DOHH2 (cell line): ENCODE results near the gene NRXN3.
A peak's percentile ranks its signal among the peaks of the same experiment; 100 is the strongest.

Experiments used
- H3F3A ChIP-seq: fragments of 200-600 bp; sonication (generic), shearing (Covaris generic); 2 replicates; pipeline ENCODE4 v1.6.0; 2016; ENCODE audit warnings: antibody characterized with exemption, mild to moderate bottlenecking; ENCODE audit not compliant: control insufficient read depth, insufficient read depth
- H3K27ac ChIP-seq: fragments of 200-600 bp; sonication (generic); 2 replicates; pipeline ENCODE4 v1.5.1; 2014; ENCODE audit warnings: low read depth, mild to moderate bottlenecking, low read length, moderate library complexity
- H3K27me3 ChIP-seq: fragments of 200-600 bp; sonication (generic); 2 replicates; pipeline ENCODE4 v1.6.1; 2014; ENCODE audit warnings: mild to moderate bottlenecking, low read length, mixed read lengths; ENCODE audit not compliant: control insufficient read depth
- H3K36me3 ChIP-seq: fragments of 200-600 bp; sonication (generic); 2 replicates; pipeline ENCODE4 v1.6.1; 2014; ENCODE audit warnings: mild to moderate bottlenecking, low read length, moderate library complexity, mixed read lengths; ENCODE audit not compliant: control insufficient read depth
- H3K4me1 ChIP-seq: fragments of 200-600 bp; sonication (generic); 2 replicates; pipeline ENCODE4 v1.6.1; 2014; ENCODE audit warnings: mild to moderate bottlenecking, low read length, mixed read lengths; ENCODE audit not compliant: control insufficient read depth
- H3K4me2 ChIP-seq: fragments of 200-600 bp; sonication (generic); 2 replicates; pipeline ENCODE4 v1.6.0; 2014; ENCODE audit warnings: mild to moderate bottlenecking, low read length, moderate library complexity
- H3K4me3 ChIP-seq: fragments of 200-600 bp; sonication (generic); 2 replicates; pipeline ENCODE4 v1.5.1; 2014; ENCODE audit warnings: mild to moderate bottlenecking, low read length, mixed read lengths
- H3K79me2 ChIP-seq: fragments of 200-600 bp; sonication (generic); 2 replicates; pipeline ENCODE4 v1.6.1; 2014; ENCODE audit warnings: mild to moderate bottlenecking, low read length, mixed read lengths; ENCODE audit not compliant: control insufficient read depth
- H3K9me2 ChIP-seq: fragments of 200-600 bp; sonication (generic); replicated peaks from 2 replicates; pipeline ENCODE4 v1.6.1; 2014; ENCODE audit warnings: mild to moderate bottlenecking, low read length, mixed read lengths; ENCODE audit not compliant: control insufficient read depth
- H3K9me3 ChIP-seq: fragments of 200-600 bp; sonication (generic); 2 replicates; pipeline ENCODE4 v1.6.1; 2014; ENCODE audit warnings: antibody characterized with exemption, low read length, mixed read lengths; ENCODE audit not compliant: control insufficient read depth, insufficient read depth
- H4K20me1 ChIP-seq: fragments of 200-600 bp; sonication (generic); 2 replicates; pipeline ENCODE4 v1.6.0; 2014; ENCODE audit warnings: low read depth, mild to moderate bottlenecking, antibody characterized with exemption, low read length, moderate library complexity; ENCODE audit not compliant: control insufficient read depth, insufficient read depth
- EZH2phosphoT487 ChIP-seq: fragments of 200-600 bp; sonication (generic); IDR thresholded peaks from 2 replicates; pipeline ENCODE4 v1.6.1; 2017; ENCODE audit warnings: borderline replicate concordance, mild to moderate bottlenecking, antibody characterized with exemption, low read length, moderate library complexity, mixed read lengths
- TF ChIP-seq, protein P1 (sequence below): fragments of 200-600 bp; sonication (generic); IDR thresholded peaks from one replicate; pipeline ENCODE4 v1.5.1; 2014; ENCODE audit warnings: antibody characterized with exemption, mild to moderate bottlenecking, low read depth, low read length; ENCODE audit not compliant: poor library complexity, severe bottlenecking

The NRXN3 gene

DNA sequence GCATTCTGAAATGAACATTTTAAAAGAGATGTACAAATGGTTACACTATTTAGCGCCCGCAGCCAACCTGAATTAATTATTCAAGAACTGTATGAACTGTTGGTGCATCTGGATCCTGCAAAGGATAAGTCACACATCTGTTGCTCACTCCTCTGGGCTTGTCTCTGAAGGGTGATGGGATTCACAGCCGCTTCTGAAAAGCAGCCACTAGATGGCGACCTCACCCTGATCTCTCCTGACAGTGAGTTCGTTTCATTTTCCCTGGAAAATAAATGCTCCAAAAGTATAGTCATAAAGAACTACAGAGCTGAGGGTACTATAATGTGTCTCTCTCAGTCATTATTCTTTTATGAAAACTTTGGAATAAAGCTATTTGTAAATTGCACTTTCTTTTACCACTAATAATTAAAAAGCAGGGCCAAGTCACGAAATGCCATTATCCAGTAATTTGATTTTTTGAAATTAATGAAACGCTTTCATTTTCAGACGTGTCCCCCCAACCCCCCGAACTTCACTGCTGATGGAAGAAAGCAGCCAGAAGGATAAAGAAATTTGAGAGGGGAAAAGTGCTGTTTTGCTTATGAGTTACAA, 789.6 kb downstream of the NRXN3 start:
- TF ChIP-seq, protein P1, sequence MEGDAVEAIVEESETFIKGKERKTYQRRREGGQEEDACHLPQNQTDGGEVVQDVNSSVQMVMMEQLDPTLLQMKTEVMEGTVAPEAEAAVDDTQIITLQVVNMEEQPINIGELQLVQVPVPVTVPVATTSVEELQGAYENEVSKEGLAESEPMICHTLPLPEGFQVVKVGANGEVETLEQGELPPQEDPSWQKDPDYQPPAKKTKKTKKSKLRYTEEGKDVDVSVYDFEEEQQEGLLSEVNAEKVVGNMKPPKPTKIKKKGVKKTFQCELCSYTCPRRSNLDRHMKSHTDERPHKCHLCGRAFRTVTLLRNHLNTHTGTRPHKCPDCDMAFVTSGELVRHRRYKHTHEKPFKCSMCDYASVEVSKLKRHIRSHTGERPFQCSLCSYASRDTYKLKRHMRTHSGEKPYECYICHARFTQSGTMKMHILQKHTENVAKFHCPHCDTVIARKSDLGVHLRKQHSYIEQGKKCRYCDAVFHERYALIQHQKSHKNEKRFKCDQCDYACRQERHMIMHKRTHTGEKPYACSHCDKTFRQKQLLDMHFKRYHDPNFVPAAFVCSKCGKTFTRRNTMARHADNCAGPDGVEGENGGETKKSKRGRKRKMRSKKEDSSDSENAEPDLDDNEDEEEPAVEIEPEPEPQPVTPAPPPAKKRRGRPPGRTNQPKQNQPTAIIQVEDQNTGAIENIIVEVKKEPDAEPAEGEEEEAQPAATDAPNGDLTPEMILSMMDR: peak; percentile 85
- no peak for TF ChIP-seq EZH2phosphoT487
- H3K4me2 ChIP-seq: no peak overlapping the region
- H3F3A ChIP-seq: no peaks in the 10 kb centered on the region
- H3K27me3 ChIP-seq: 0 out of 2 replicates have a peak, but pooled peaks cover 3% of the 10 kb centered on the region
- no peaks in the 10 kb centered on the region for H3K36me3 ChIP-seq
- no peaks in the 10 kb centered on the region for H3K79me2 ChIP-seq
- H3K4me3 ChIP-seq: no peak overlapping the region
- H4K20me1 ChIP-seq: no peaks in the 10 kb centered on the region
- no peaks in the 10 kb centered on the region for H3K9me2 ChIP-seq
- H3K27ac ChIP-seq: no peak overlapping the region
- no peaks in the 10 kb centered on the region for H3K4me1 ChIP-seq
- no peaks in the 10 kb centered on the region for H3K9me3 ChIP-seq

DNA sequence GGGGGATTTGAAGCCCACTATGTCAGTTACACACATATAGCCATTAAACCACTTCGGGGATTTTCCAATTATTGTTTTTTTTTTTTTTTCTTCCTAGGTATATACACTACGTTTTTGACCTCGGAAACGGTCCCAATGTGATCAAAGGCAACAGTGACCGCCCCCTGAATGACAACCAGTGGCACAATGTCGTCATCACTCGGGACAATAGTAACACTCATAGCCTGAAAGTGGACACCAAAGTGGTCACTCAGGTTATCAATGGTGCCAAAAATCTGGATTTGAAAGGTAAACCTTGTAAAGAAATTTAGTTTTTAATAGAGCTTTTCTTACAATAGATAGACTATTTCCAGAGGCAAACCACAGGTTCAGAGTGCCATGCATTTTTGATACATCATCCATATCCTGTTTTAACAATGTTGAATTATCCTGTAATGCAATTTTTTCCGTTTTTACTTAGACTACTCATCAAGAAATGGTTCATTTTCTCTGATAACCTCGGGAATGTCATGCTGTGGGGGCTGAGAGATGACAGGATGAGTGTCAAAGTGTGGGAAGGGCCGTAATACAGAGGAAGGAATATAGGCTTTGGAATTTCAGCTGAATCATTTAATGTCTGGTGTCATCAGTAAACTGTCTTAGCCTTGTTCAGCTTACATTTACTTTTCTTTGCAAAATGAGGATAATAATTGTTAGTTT, 797.1 kb downstream of the NRXN3 start:
- Histone ChIP-seq H3K9me3 (no peaks in the 10 kb centered on the region), H3K4me3 (no peak overlapping the region), H3K4me2 (no peak overlapping the region), H3K27me3 (peaks cover 3% of the 10 kb centered on the region; the same call in 1 of the 2 replicates), H3K79me2 (no peaks in the 10 kb centered on the region), H3K36me3 (no peaks in the 10 kb centered on the region), H3K9me2 (no peaks in the 10 kb centered on the region), H3K4me1 (no peaks in the 10 kb centered on the region), H3F3A (no peaks in the 10 kb centered on the region), H4K20me1 (no peaks in the 10 kb centered on the region), H3K27ac (no peak overlapping the region)
- TF ChIP-seq, protein P1: no peak
- TF ChIP-seq EZH2phosphoT487: no peak

DNA sequence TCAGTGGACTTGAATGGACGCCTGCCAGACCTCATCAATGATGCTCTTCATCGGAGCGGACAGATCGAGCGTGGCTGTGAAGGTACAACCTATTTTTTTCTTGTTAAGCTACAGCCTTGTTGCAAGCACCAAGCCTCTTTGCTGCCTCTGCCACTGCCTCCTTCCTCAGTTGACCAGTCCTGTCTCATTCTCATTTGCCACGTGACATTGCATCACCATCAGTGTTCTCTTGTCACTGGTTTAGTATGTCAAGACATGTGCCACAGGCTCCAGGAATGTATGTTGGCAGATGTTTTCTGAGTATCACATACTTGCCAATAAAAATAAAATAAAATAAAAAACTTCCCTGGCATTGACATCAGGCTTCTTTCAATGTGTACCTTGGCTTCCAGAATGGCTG, 798.1 kb downstream of the NRXN3 start:
- TF ChIP-seq, protein P1: no peak
- TF ChIP-seq EZH2phosphoT487: no peak
- Histone ChIP-seq H3K4me1 (no peaks in the 10 kb centered on the region), H3K9me2 (no peaks in the 10 kb centered on the region), H3K79me2 (no peaks in the 10 kb centered on the region), H4K20me1 (no peaks in the 10 kb centered on the region), H3K36me3 (no peaks in the 10 kb centered on the region), H3K4me3 (no peak overlapping the region), H3K4me2 (no peak overlapping the region), H3K9me3 (no peaks in the 10 kb centered on the region), H3K27ac (no peak overlapping the region), H3K27me3 (peaks cover 3% of the 10 kb centered on the region; the same call in 1 of the 2 replicates), H3F3A (no peaks in the 10 kb centered on the region)
